Cardiac muscle cell (in vitro differentiated cells and primary cell): ENCODE results near the gene SLC35E1. TPM values are rescaled to one million over a fixed set of nuclear protein-coding genes. Genes with fewer than 3 reads are reported as not detected.
A peak's percentile ranks its signal among the peaks of the same experiment; 100 is the strongest.

Experiments
- DNase-seq, 2 donors: peaks; one replicate each; pipeline versions ENCODE4 v3.0.0 to v3.0.0-alpha.2; 2010 to 2017; ENCODE audit warnings: low read depth in 1 of 2, low spot score in 1 of 2
- H3K27ac ChIP-seq: fragments of 200-600 bp; sonication (generic); 2 replicates; pipeline ENCODE4 v1.5.1; 2016
- H3K27me3 ChIP-seq: fragments of 200-600 bp; sonication (generic); 2 replicates; pipeline ENCODE4 v1.6.0; 2016; ENCODE audit warnings: control low read depth
- H3K36me3 ChIP-seq: fragments of 200-600 bp; sonication (generic); 2 replicates; pipeline ENCODE4 v1.5.1; 2016; ENCODE audit warnings: control low read depth
- H3K4me1 ChIP-seq: fragments of 200-600 bp; sonication (generic); 2 replicates; pipeline ENCODE4 v1.8.1; 2017; ENCODE audit warnings: low read depth, mild to moderate bottlenecking, mixed run types
- H3K4me3 ChIP-seq: fragments of 200-600 bp; sonication (generic); 2 replicates; pipeline ENCODE4 v1.5.1; 2016; ENCODE audit warnings: mild to moderate bottlenecking
- H3K9me3 ChIP-seq: fragments of 200-600 bp; sonication (generic); 2 replicates; pipeline ENCODE4 v1.5.1; 2017; ENCODE audit warnings: low read depth, mild to moderate bottlenecking, control low read depth
- CTCF ChIP-seq: IDR thresholded peaks from 2 replicates; pipeline ENCODE4 v1.5.1; 2012; ENCODE audit warnings: low read depth, mild to moderate bottlenecking, low read length
- polyA plus RNA-seq: library from polyadenylated mRNA; unstranded; fragments of >200 nt; fragmentation: Nextera tagmentation; extraction: Ambion mirVana; gene quantifications from 2 replicates; pipeline ENCODE4 v1.2.1, GENCODE V29; 2016
- total RNA-seq: library from RNA; depleted of rRNA; stranded (reverse); fragments of >200 nt; gene quantifications from 2 replicates; pipeline ENCODE4 v1.2.3, GENCODE V29; 2016

SLC35E1 gene
- total and polyA plus RNA-seq, 2 experiments from 2014 or later: 22.5 to 29.7 TPM

GRCh38 chr19:16594131-16594586 is 21.9 kb upstream of the SLC35E1 start:
- H3K27ac ChIP-seq: no peak overlapping the region
- no peaks in the 10 kb centered on the region for H3K36me3 ChIP-seq
- H3K4me3 ChIP-seq: no peak overlapping the region
- H3K9me3 ChIP-seq: no peaks in the 10 kb centered on the region
- H3K27me3 ChIP-seq: no peaks in the 10 kb centered on the region
- TF ChIP-seq CTCF: no peak
- H3K4me1 ChIP-seq: peaks cover 23% of the 10 kb centered on the region
- DNase-seq: no peak

GRCh38 chr19:16593181-16593580 is 21.0 kb upstream of the SLC35E1 start:
- peaks cover 23% of the 10 kb centered on the region for H3K4me1 ChIP-seq
- no peak for TF ChIP-seq CTCF
- DNase-seq: no peak

GRCh38 chr19:16591803-16592556 is 19.8 kb upstream of the SLC35E1 start:
- Histone ChIP-seq H3K36me3 (no peaks in the 10 kb centered on the region), H3K4me1 (peaks cover 35% of the 10 kb centered on the region), H3K9me3 (no peaks in the 10 kb centered on the region), H3K27me3 (no peaks in the 10 kb centered on the region), H3K27ac (no peak overlapping the region), H3K4me3 (no peak overlapping the region)
- no peak for DNase-seq
- TF ChIP-seq CTCF: no peak

More at GRCh38 chr19:16593181-16593580, 21.0 kb upstream of the SLC35E1 start:
- H3K9me3 ChIP-seq: no peaks in the 10 kb centered on the region
- H3K27ac ChIP-seq: no peak overlapping the region
- no peaks in the 10 kb centered on the region for H3K27me3 ChIP-seq
- H3K36me3 ChIP-seq: no peaks in the 10 kb centered on the region
- H3K4me3 ChIP-seq: no peak overlapping the region

- TF ChIP-seq CTCF: no peak
Observed at GRCh38 chr19:16590876-16591802, 18.9 kb upstream of the SLC35E1 start.

GRCh38 chr19:16589917-16590316 is 17.7 kb upstream of the SLC35E1 start:
- H3K27ac ChIP-seq: peak overlapping the region; percentile 79
- no peaks in the 10 kb centered on the region for H3K27me3 ChIP-seq
- H3K4me1 ChIP-seq: peaks cover 54% of the 10 kb centered on the region
- no peaks in the 10 kb centered on the region for H3K36me3 ChIP-seq
- H3K4me3 ChIP-seq: no peak overlapping the region
- DNase-seq: no peak
- no peaks in the 10 kb centered on the region for H3K9me3 ChIP-seq
- TF ChIP-seq CTCF: no peak

More at GRCh38 chr19:16590876-16591802, 18.9 kb upstream of the SLC35E1 start:
- no peaks in the 10 kb centered on the region for H3K36me3 ChIP-seq
- H3K27me3 ChIP-seq: no peaks in the 10 kb centered on the region
- H3K9me3 ChIP-seq: no peaks in the 10 kb centered on the region
- H3K27ac ChIP-seq: no peak overlapping the region
- no peak for DNase-seq
- H3K4me3 ChIP-seq: no peak overlapping the region
- peaks cover 43% of the 10 kb centered on the region for H3K4me1 ChIP-seq
